SK-N-SH (cell line): Measurements from ENCODE around the gene MCUR1. TPM values are rescaled to one million over a fixed set of nuclear protein-coding genes. Genes with fewer than 3 reads are reported as not detected.
A peak's percentile ranks its signal among the peaks of the same experiment; 100 is the strongest.

Experiments used
- CTCF ChIA-PET: fragments of 300-600, 350-600 bp; formaldehyde crosslinking; extraction: SDS; loops from one replicate; lab custom pipeline; 2021; lab: Yijun Ruan, JAX
- POLR2A ChIA-PET: fragments of 350-600 bp; sonication (Branson Sonifier 250); formaldehyde crosslinking; extraction: SDS; loops from one replicate; lab custom pipeline; 2020; ENCODE audit warnings: antibody characterized with exemption, inconsistent platforms; lab: Yijun Ruan, JAX
- DNase-seq: peaks from one replicate; pipeline ENCODE4 v3.0.0; 2012
- H2AFZ ChIP-seq: fragments of 200-600 bp; sonication (generic); 2 replicates; pipeline ENCODE4 v1.8.1; 2016; ENCODE audit warnings: antibody characterized with exemption, mild to moderate bottlenecking, low read depth
- H3F3A ChIP-seq: fragments of 200-600 bp; sonication (generic); replicated peaks from 2 replicates; pipeline ENCODE3; 2016; ENCODE audit warnings: antibody characterized with exemption, mild to moderate bottlenecking; ENCODE audit not compliant: insufficient read depth
- H3K27ac ChIP-seq, 2 experiments: fragments of 200-500 bp in 1 of 2; fragments of 200-600 bp in 1 of 2; sonication (Bioruptor generic) in 1 of 2; sonication (generic), shearing (Covaris generic) in 1 of 2; 2 replicates each; pipeline versions ENCODE4 v1.5.1 to v1.6.1; 2014 to 2016; ENCODE audit warnings: low read depth in 2 of 2, inconsistent platforms in 1 of 2, low read length in 1 of 2, mild to moderate bottlenecking in 1 of 2, mixed read lengths in 1 of 2
- H3K27me3 ChIP-seq: fragments of 200-600 bp; sonication (generic), shearing (Covaris generic); 2 replicates; pipeline ENCODE4 v1.6.1; 2016; ENCODE audit warnings: mixed run types; ENCODE audit not compliant: insufficient read depth
- H3K36me3 ChIP-seq, 2 experiments: fragments of 200-500 bp in 1 of 2; fragments of 200-600 bp in 1 of 2; sonication (Bioruptor generic) in 1 of 2; sonication (generic) in 1 of 2; replicated peaks in 1 of 2; 2 replicates each; pipeline versions ENCODE3 to v1.5.1; 2014 to 2016; ENCODE audit warnings: low read length in 1 of 2, mild to moderate bottlenecking in 1 of 2; ENCODE audit not compliant: insufficient read depth in 2 of 2, control insufficient read depth in 1 of 2
- H3K4me1 ChIP-seq, 2 experiments: fragments of 200-500 bp in 1 of 2; fragments of 200-600 bp in 1 of 2; sonication (Bioruptor generic) in 1 of 2; sonication (generic), shearing (Covaris generic) in 1 of 2; 2 replicates each; pipeline versions ENCODE4 v1.5.1 to v1.6.1; 2014 to 2016; ENCODE audit warnings: low read depth in 1 of 2, low read length in 1 of 2, mixed run types in 1 of 2; ENCODE audit not compliant: insufficient read depth in 2 of 2, control insufficient read depth in 1 of 2
- H3K4me2 ChIP-seq: fragments of 200-600 bp; sonication (generic), shearing (Covaris generic); 2 replicates; pipeline ENCODE4 v1.6.1; 2017; ENCODE audit warnings: mixed run types
- H3K4me3 ChIP-seq, 2 experiments: fragments of 200-500 bp in 1 of 2; fragments of 200-600 bp in 1 of 2; sonication (Bioruptor generic) in 1 of 2; sonication (generic), shearing (Covaris generic) in 1 of 2; 2 replicates each; pipeline versions ENCODE4 v1.5.1 to v1.8.1; 2014 to 2016; ENCODE audit warnings: low read depth in 2 of 2, inconsistent platforms in 1 of 2, low read length in 1 of 2, mild to moderate bottlenecking in 1 of 2, mixed read lengths in 1 of 2, moderate library complexity in 1 of 2
- H3K79me2 ChIP-seq: fragments of 200-600 bp; sonication (generic); 2 replicates; pipeline ENCODE4 v1.8.1; 2017; ENCODE audit warnings: mild to moderate bottlenecking; ENCODE audit not compliant: insufficient read depth
- H3K9ac ChIP-seq: fragments of 200-600 bp; sonication (generic); 2 replicates; pipeline ENCODE4 v1.6.1; 2017; ENCODE audit warnings: mixed run types
- H3K9me2 ChIP-seq: fragments of 200-600 bp; sonication (generic); 2 replicates; pipeline ENCODE4 v1.6.1; 2017; ENCODE audit warnings: mixed run types
- H3K9me3 ChIP-seq: fragments of 200-600 bp; sonication (generic); 2 replicates; pipeline ENCODE4 v1.6.1; 2017; ENCODE audit warnings: mixed run types, mild to moderate bottlenecking, moderate library complexity
- H4K20me1 ChIP-seq: fragments of 200-600 bp; sonication (generic); 2 replicates; pipeline ENCODE4 v1.6.1; 2017; ENCODE audit warnings: mild to moderate bottlenecking, mixed run types; ENCODE audit not compliant: insufficient read depth
- EZH2phosphoT487 ChIP-seq: fragments of 200-600 bp; sonication (generic); IDR thresholded peaks from 2 replicates; pipeline ENCODE4 v1.6.1; 2017; ENCODE audit warnings: low read depth, mixed run types, mild to moderate bottlenecking, antibody characterized with exemption, moderate library complexity, borderline replicate concordance
- FOSL2 ChIP-seq: IDR thresholded peaks from 2 replicates; pipeline ENCODE4 v1.4.0; 2012; ENCODE audit warnings: low read depth, mild to moderate bottlenecking, moderate library complexity, borderline replicate concordance
- FOXJ3 ChIP-seq: sonication (generic); formaldehyde crosslinking; IDR thresholded peaks from 2 replicates; pipeline ENCODE4 v1.5.1; 2020; ENCODE audit warnings: mild to moderate bottlenecking, missing genetic modification reagents
- MXI1 ChIP-seq: IDR thresholded peaks from 2 replicates; pipeline ENCODE4 v1.6.1; 2012; ENCODE audit warnings: mild to moderate bottlenecking, low read depth, low read length, improper control_type of control experiment
- NFIC ChIP-seq: IDR thresholded peaks from 2 replicates; pipeline ENCODE4 v1.4.0; 2012; ENCODE audit warnings: borderline replicate concordance
- RAD21 ChIP-seq: IDR thresholded peaks from 2 replicates; pipeline ENCODE4 v1.6.1; 2012; ENCODE audit warnings: mild to moderate bottlenecking, low read length
- RCOR1 ChIP-seq: fragments of 150-350 bp; IDR thresholded peaks from 2 replicates; pipeline ENCODE4 v1.6.1; 2017; ENCODE audit warnings: antibody characterized with exemption, low read length
- SIN3A ChIP-seq: IDR thresholded peaks from 2 replicates; pipeline ENCODE4 v1.6.1; 2012; ENCODE audit warnings: low read depth, mild to moderate bottlenecking, low read length, moderate library complexity, borderline replicate concordance
- TAF1 ChIP-seq: IDR thresholded peaks from 2 replicates; pipeline ENCODE4 v1.6.1; 2012; ENCODE audit warnings: low read depth, mild to moderate bottlenecking, low read length, moderate library complexity, borderline replicate concordance
- TCF12 ChIP-seq: IDR thresholded peaks from 2 replicates; pipeline ENCODE4 v1.4.0; 2012
- USF2 ChIP-seq: fragments of 150-350 bp; IDR thresholded peaks from 2 replicates; pipeline ENCODE4 v1.6.1; 2017; ENCODE audit warnings: antibody characterized with exemption, low read length, low read depth, borderline replicate concordance
- YY1 ChIP-seq: IDR thresholded peaks from 2 replicates; pipeline ENCODE4 v1.4.0; 2012; ENCODE audit warnings: low read depth, mild to moderate bottlenecking
- ZBTB33 ChIP-seq: IDR thresholded peaks from 2 replicates; pipeline ENCODE4 v1.4.0; 2012; ENCODE audit warnings: low read depth, borderline replicate concordance
- WGBS: methylation state at CpG from one replicate; pipeline ENCODE4 v1.1.6; 2017; ENCODE audit warnings: low lambda C conversion rate; 5-methylcytosine and 5-hydroxymethylcytosine counted together
- polyA plus RNA-seq, 3 experiments: library from polyadenylated mRNA; depleted of rRNA; stranded (reverse); fragments of >200 nt; gene quantifications; 2 replicates each; pipeline ENCODE4 v1.2.3, GENCODE V29; 2012

The MCUR1 gene
- polyA plus RNA-seq, 1 of the 3 experiments (the other 2 are of a cell fraction) = 8.3 TPM

- Histone ChIP-seq H3K9me3 (no peaks in the 10 kb centered on the region), H3K79me2 (peaks cover 44% of the 10 kb centered on the region), H2AFZ (peak overlapping the region; percentile 83), H3K27me3 (no peaks in the 10 kb centered on the region), H3K4me1 (peaks cover 7 to 26% of the 10 kb centered on the region in 2 experiments; a peak in 3 of 4 replicates), H3K4me2 (peak overlapping the region; percentile 86), H3K36me3 (peaks cover 0 to 2% of the 10 kb centered on the region in 2 experiments), H3K27ac (peak overlapping the region; percentile 81 to 95), H3K4me3 (peak overlapping the region; percentile 84 to 90), H4K20me1 (peaks cover 3% of the 10 kb centered on the region; the same call in 1 of the 2 replicates), H3F3A (peaks cover 7% of the 10 kb centered on the region), H3K9ac (peak overlapping the region; percentile 87), H3K9me2 (no peaks in the 10 kb centered on the region)
- ChIA-PET POLR2A (interaction anchor here (1.1 to 1.3 kb wide), 2 partner anchors 13 to 47 kb away, joined by 3 to 6 read pairs; no protein-coding TSS in a partner anchor), CTCF (interaction anchor here (0.8 to 0.9 kb wide), 2 partner anchors 18 to 199 kb away, joined by 3 to 5 read pairs; partner anchors contain the start of gene NOL7)
- WGBS = 4% methylated on average over 7 of the region's 56 CpGs
- TF ChIP-seq NFIC (no peak), MXI1 (no peak; the same call in 1 of the 2 replicates), SIN3A (no peak), YY1 (no peak), RCOR1 (no peak), FOSL2 (no peak), USF2 (no peak)
- DNase-seq = peak; percentile 86
Observed at GRCh38 chr6:13813621-13814175, 659 bp downstream of the MCUR1 start.

GRCh38 chr6:13813026-13813425 lies 1.3 kb downstream of the MCUR1 start:
- Histone ChIP-seq H3F3A (peaks cover 7% of the 10 kb centered on the region), H3K4me3 (peak overlapping the region; percentile 84 to 90; a peak in 3 of 4 replicates), H3K9me3 (no peaks in the 10 kb centered on the region), H4K20me1 (peaks cover 3% of the 10 kb centered on the region; the same call in 1 of the 2 replicates), H3K9ac (peak overlapping the region; percentile 87; the same call in 1 of the 2 replicates)
- 25% methylated on average over 7 of the region's 7 CpGs for WGBS
- no peak for TF ChIP-seq RAD21
- no peak for TF ChIP-seq EZH2phosphoT487
- no peak for TF ChIP-seq TCF12
- no peak for TF ChIP-seq FOXJ3
- TF ChIP-seq ZBTB33 = no peak
- TF ChIP-seq SIN3A = no peak
- TF ChIP-seq TAF1 = no peak
- TF ChIP-seq RCOR1 = no peak
- TF ChIP-seq FOSL2 = no peak
- TF ChIP-seq, all 33 proteins: peak for 0
- Histone ChIP-seq H3K36me3 (peaks cover 0 to 2% of the 10 kb centered on the region in 2 experiments), H3K4me2 (peak overlapping the region; percentile 86; the same call in 1 of the 2 replicates), H3K27me3 (no peaks in the 10 kb centered on the region), H3K9me2 (no peaks in the 10 kb centered on the region), H3K4me1 (peaks cover 7 to 26% of the 10 kb centered on the region in 2 experiments; a peak in 3 of 4 replicates), H3K27ac (peak overlapping the region; percentile 81 to 95), H2AFZ (no peak overlapping the region), H3K79me2 (peaks cover 48% of the 10 kb centered on the region)
- no peak for DNase-seq
- POLR2A ChIA-PET = interaction anchor here (1.3 kb wide), 1 partner anchor 47 kb away, joined by 6 read pairs; no protein-coding TSS in a partner anchor
- CTCF ChIA-PET = interaction anchor here (0.9 kb wide), 1 partner anchor 198 kb away, joined by 3 read pairs; the partner anchor contains the start of gene NOL7
